Measurements from ENCODE around the gene TRIP10.
"Not testable (repeated sequence)": the region's sequence is repeated elsewhere in the genome, so short reads cannot be mapped to it uniquely, and the experiment has no call there.

The TRIP10 gene

GRCh38 chr19:6800160-6800790, 60.8 kb downstream of the TRIP10 start:
- DNase-seq, result not testable (repeated sequence)

- no peak for DNase-seq
These were observed 61.6 kb downstream of the TRIP10 start for GRCh38 chr19:6800991-6801484.
